Neural progenitor cell (in vitro differentiated cells): ENCODE data around the gene PYGM.

Source experiments
- CTCF ChIP-seq: fragments of 200-600 bp; sonication (generic); IDR thresholded peaks from 2 replicates; pipeline ENCODE4 v1.5.1; 2017; ENCODE audit warnings: antibody characterized with exemption, mild to moderate bottlenecking
- EZH2 ChIP-seq: fragments of 200-600 bp; sonication (generic); IDR thresholded peaks from 2 replicates; pipeline ENCODE4 v1.6.1; 2017; ENCODE audit warnings: antibody characterized with exemption, mild to moderate bottlenecking, moderate library complexity

- no peak for TF ChIP-seq CTCF
- TF ChIP-seq EZH2, result no peak
Measured at GRCh38 chr11:64776425-64776824, 16.7 kb upstream of the PYGM start.
